AG04449 (cell line): ENCODE data around the gene AFAP1L2.

Experiments
- CTCF ChIA-PET: fragments of 350-600 bp; formaldehyde crosslinking; extraction: SDS; loops from one replicate; lab custom pipeline; 2021; ENCODE audit warnings: antibody characterized with exemption; lab: Yijun Ruan, JAX
- POLR2A ChIA-PET: fragments of 400-600, 350-600 bp; formaldehyde crosslinking; extraction: SDS; loops from one replicate; lab custom pipeline; 2020; ENCODE audit warnings: antibody characterized with exemption, inconsistent platforms; lab: Yijun Ruan, JAX
- DNase-seq: peaks from one replicate; pipeline ENCODE4 v3.0.0-alpha.2; 2010; ENCODE audit warnings: low read depth, low spot score
- H3K4me3 ChIP-seq: 2 replicates; pipeline ENCODE4 v1.5.1; 2011; ENCODE audit warnings: low read depth, mild to moderate bottlenecking, control low read depth, low read length
- CTCF ChIP-seq: IDR thresholded peaks from one replicate; pipeline ENCODE4 v1.5.1; 2011; ENCODE audit warnings: mild to moderate bottlenecking, moderate library complexity, low read length, control low read depth, inconsistent platforms; ENCODE audit not compliant: insufficient read depth; ENCODE audit errors: missing control alignments

Gene AFAP1L2

GRCh38 chr10:114300036-114300645, 104.2 kb downstream of the AFAP1L2 start:
- no peak for DNase-seq
- TF ChIP-seq CTCF: no peak
- ChIA-PET POLR2A (no interaction called here), CTCF (no interaction called here)
- no peak overlapping the region for H3K4me3 ChIP-seq

- DNase-seq: no peak
- ChIA-PET CTCF (interaction anchor here (2.0 kb wide), 1 partner anchor 10 kb away, joined by 7 read pairs; no protein-coding TSS in a partner anchor), POLR2A (no interaction called here)
- H3K4me3 ChIP-seq: no peak overlapping the region
- TF ChIP-seq CTCF: no peak
These were observed 107.1 kb downstream of the AFAP1L2 start for GRCh38 chr10:114297136-114297705.

GRCh38 chr10:114295393-114295792, 108.9 kb downstream of the AFAP1L2 start:
- no peak for TF ChIP-seq CTCF
- no peak for DNase-seq
- ChIA-PET POLR2A (no interaction called here), CTCF (interaction anchor here (0.6 kb wide), 1 partner anchor 9 kb away, joined by 5 read pairs; no protein-coding TSS in a partner anchor)
- H3K4me3 ChIP-seq: no peak overlapping the region

- DNase-seq: no peak
- H3K4me3 ChIP-seq: no peak overlapping the region
- no peak for TF ChIP-seq CTCF
- CTCF ChIA-PET: interaction anchor here (5.5 kb wide), 1 partner anchor 9 kb away, joined by 40 read pairs; no protein-coding TSS in a partner anchor
- POLR2A ChIA-PET: no interaction called here
These were observed 109.8 kb downstream of the AFAP1L2 start for GRCh38 chr10:114294549-114294948.

- no peak for DNase-seq
- H3K4me3 ChIP-seq: no peak overlapping the region
- ChIA-PET POLR2A (no interaction called here), CTCF (interaction anchor here (5.5 kb wide), 1 partner anchor 11 kb away, joined by 40 read pairs; no protein-coding TSS in a partner anchor)
- TF ChIP-seq CTCF: no peak
These were observed 111.2 kb downstream of the AFAP1L2 start for GRCh38 chr10:114293075-114293474.

- H3K4me3 ChIP-seq: no peak overlapping the region
- ChIA-PET POLR2A (no interaction called here), CTCF (interaction anchor here (5.5 kb wide), 1 partner anchor 12 kb away, joined by 40 read pairs; no protein-coding TSS in a partner anchor)
- DNase-seq: no peak
- no peak for TF ChIP-seq CTCF
These were observed 112.8 kb downstream of the AFAP1L2 start for GRCh38 chr10:114291516-114291915.
